K562 (cell line): Measurements from ENCODE around the gene ZZZ3.
"Not testable (repeated sequence)": the region's sequence is repeated elsewhere in the genome, so short reads cannot be mapped to it uniquely, and the experiment has no call there.

Experiments used
- CBFB ChIP-seq: sonication (generic); formaldehyde crosslinking; IDR thresholded peaks from 2 replicates; pipeline ENCODE4 v1.4.0; 2020; ENCODE audit warnings: mild to moderate bottlenecking, missing genetic modification reagents
- CBX5 ChIP-seq: IDR thresholded peaks from 2 replicates; pipeline ENCODE4 v1.6.1; 2014; ENCODE audit warnings: low read depth, borderline replicate concordance
- MAFK ChIP-seq: IDR thresholded peaks from 2 replicates; pipeline ENCODE4 v1.6.1; 2011; ENCODE audit warnings: low read length, improper control_type of control experiment

DNA sequence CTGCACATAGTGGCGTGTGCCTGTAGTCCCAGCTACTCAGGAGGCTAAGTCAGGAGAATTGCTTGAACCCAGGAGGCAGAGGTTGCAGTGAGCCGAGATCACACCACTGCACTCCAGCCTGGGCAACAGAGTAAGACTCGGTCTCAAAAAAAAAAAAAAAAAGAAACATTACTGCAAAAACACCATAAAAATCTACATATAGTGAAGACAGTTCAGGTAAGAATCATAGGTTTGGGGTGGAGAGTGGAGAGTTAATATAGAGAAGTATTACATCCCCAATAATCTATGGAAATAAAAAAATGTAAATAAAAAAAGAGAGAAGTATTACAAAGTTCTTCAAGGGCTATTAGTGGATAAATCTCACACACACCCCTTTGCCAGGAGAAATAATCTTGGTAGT lies 7.7 kb downstream of the ZZZ3 start:
- TF ChIP-seq CBFB (CRISPR knock-in tag); MAFK; CBX5: not testable (repeated sequence)
